CD4-positive, CD25-positive, alpha-beta regulatory T cell (primary cell): ENCODE measurements around the gene ACAP1. TPM values are rescaled to one million over a fixed set of nuclear protein-coding genes. Genes with fewer than 3 reads are reported as not detected.

Source experiments
- ATAC-seq, 2 donors: fragments of 150-1000 bp; cut with Tn5 transposase; one replicate each; pipeline ENCODE4 v1.10.0; 2021; ENCODE audit warnings: low read depth in 2 of 2, moderate number of reproducible peaks in 2 of 2, moderate library complexity in 1 of 2
- DNase-seq, 3 donors: peaks; one replicate each; pipeline versions ENCODE4 v3.0.0 to v3.0.0-alpha.2; 2012 to 2022; ENCODE audit warnings: mixed read lengths in 1 of 3
- H3K27ac ChIP-seq: one replicate; pipeline ENCODE4 v1.7.0; 2013; ENCODE audit warnings: mild to moderate bottlenecking, low read length; ENCODE audit not compliant: insufficient read depth, poor library complexity, severe bottlenecking
- H3K27me3 ChIP-seq: one replicate; pipeline ENCODE4 v1.7.0; 2013; ENCODE audit warnings: low read length; ENCODE audit not compliant: control insufficient read depth, insufficient read depth
- H3K36me3 ChIP-seq: one replicate; pipeline ENCODE4 v1.7.0; 2013; ENCODE audit warnings: mild to moderate bottlenecking, low read length, moderate library complexity; ENCODE audit not compliant: control insufficient read depth, insufficient read depth
- H3K4me1 ChIP-seq: 2 replicates; pipeline ENCODE4 v1.7.0; 2013; ENCODE audit warnings: mild to moderate bottlenecking, low read length; ENCODE audit not compliant: insufficient read depth, control insufficient read depth, poor library complexity, severe bottlenecking
- H3K4me3 ChIP-seq: one replicate; pipeline ENCODE4 v1.7.0; 2013; ENCODE audit warnings: low read depth, mild to moderate bottlenecking, low read length, moderate library complexity
- H3K9me3 ChIP-seq, 2 experiments: 1 replicate in 1 of 2; 2 replicates in 1 of 2; pipeline ENCODE4 v1.7.0; 2013; ENCODE audit warnings: low read length in 2 of 2, mild to moderate bottlenecking in 1 of 2, moderate library complexity in 1 of 2; ENCODE audit not compliant: control insufficient read depth in 2 of 2
- H3K27ac Mint-ChIP-seq, 3 donors: one replicate each; pipeline ENCODE4 v1.8.0; 2020 to 2022; ENCODE audit warnings: mild to moderate bottlenecking in 3 of 3, mixed read lengths in 3 of 3, moderate library complexity in 2 of 3
- H3K27me3 Mint-ChIP-seq: one replicate; pipeline ENCODE4 v1.8.0; 2022; ENCODE audit warnings: mild to moderate bottlenecking, mixed read lengths
- H3K36me3 Mint-ChIP-seq: one replicate; pipeline ENCODE4 v1.8.0; 2020; ENCODE audit warnings: mixed read lengths
- H3K4me1 Mint-ChIP-seq, 4 donors: one replicate each; pipeline ENCODE4 v1.8.0; 2020 to 2022; ENCODE audit warnings: mixed read lengths in 4 of 4, mild to moderate bottlenecking in 1 of 4
- H3K4me3 Mint-ChIP-seq, 4 donors: one replicate each; pipeline ENCODE4 v1.8.0; 2020 to 2022; ENCODE audit warnings: mild to moderate bottlenecking in 4 of 4, mixed read lengths in 4 of 4, moderate library complexity in 3 of 4
- H3K9me3 Mint-ChIP-seq, 7 donors: one replicate each; pipeline ENCODE4 v1.8.0; 2020 to 2022; ENCODE audit warnings: mixed read lengths in 7 of 7, mild to moderate bottlenecking in 3 of 7, moderate library complexity in 2 of 7
- polyA plus RNA-seq, 4 donors: library from polyadenylated mRNA; unstranded; fragments of 300-500 nt; fragmentation: Illumina TruSeq; gene quantifications; one replicate each; pipeline ENCODE4 v1.2.3, GENCODE V29; 2021
- total RNA-seq: library from RNA; stranded (reverse); gene quantifications from one replicate; pipeline ENCODE4 v1.2.3, GENCODE V29; 2022

The ACAP1 gene
- total and polyA plus RNA-seq, 5 donors from 2014 or later, result 194 to 723 (median 219) TPM

DNA sequence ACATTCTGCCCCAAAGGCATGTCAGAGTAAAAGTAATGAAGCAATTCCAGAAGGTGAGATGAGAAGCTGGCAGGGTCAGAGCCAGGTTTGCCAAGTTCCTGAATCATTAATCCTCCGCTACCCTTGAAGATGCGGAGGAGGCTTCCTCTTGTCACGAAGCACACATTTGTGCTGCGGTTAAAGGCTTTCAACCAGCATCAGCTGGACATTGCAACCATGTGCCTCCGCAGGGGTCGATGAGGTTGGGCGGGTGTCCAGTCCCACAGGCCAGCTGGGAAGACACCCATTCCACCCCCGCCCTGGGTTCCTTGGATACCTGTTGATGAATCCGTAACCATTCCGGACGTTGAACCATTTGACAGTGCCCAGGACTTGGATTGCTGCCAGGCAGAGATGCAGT is 43.2 kb upstream of the ACAP1 start:
- no peaks in the 10 kb centered on the region for H3K9me3 ChIP-seq
- Mint-ChIP-seq H3K9me3 (no peaks in the 10 kb centered on the region), H3K27me3 (peaks cover 46% of the 10 kb centered on the region), H3K36me3 (peaks cover 3% of the 10 kb centered on the region), H3K4me3 (peak overlapping the region; percentile 70 to 75 (median 72)), H3K27ac (peak overlapping the region in 1 of 3 donors; percentile 76), H3K4me1 (peaks cover 4 to 27% (median 9%) of the 10 kb centered on the region in 4 donors)
- no peak overlapping the region for H3K27ac ChIP-seq
- H3K36me3 ChIP-seq, result no peaks in the 10 kb centered on the region
- H3K4me3 ChIP-seq, result no peak overlapping the region
- ATAC-seq (no peak), DNase-seq (no peak)
- H3K4me1 ChIP-seq, result peaks cover 31% of the 10 kb centered on the region
- peaks cover 10% of the 10 kb centered on the region for H3K27me3 ChIP-seq

DNA sequence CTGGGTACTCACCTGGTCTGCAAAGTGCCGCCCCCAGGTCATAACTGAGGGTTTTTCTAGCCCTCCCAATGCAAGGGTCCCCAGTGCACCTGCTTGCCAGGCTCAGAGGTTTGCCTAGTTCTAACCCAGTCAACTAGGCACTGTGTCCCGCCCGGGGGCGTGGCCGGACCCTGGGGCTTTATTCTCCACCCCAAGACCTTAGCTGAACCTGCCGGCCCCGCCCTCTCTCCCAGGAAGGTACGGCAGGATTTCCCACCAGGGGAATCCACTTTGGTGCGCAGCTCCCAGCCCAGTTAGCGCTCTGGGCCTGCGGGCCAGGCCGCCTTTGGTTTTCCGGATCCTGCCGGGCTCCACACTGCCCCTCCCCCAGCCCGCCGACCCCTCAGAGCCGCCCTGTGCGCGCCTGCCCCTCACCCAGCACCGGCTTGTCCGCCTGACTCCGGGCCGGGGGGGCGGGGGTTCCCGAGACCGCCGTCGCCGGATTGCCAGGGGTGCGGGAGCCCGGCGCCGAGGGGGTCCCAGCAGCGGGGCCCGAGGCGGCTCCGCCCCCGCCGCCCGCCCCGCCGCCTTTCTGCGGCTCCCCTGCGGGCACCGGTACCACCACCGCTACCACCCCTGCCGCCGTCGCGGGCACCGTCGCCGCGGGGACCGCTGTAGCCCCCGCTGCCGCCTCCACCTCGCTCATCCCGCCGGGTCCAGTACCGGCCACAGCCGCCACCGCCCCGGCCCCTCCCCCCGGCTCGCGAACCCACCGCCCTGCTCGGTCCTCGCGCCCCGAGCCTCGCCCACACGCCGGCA is 42.3 kb upstream of the ACAP1 start:
- Histone ChIP-seq H3K9me3 (no peaks in the 10 kb centered on the region), H3K36me3 (no peaks in the 10 kb centered on the region), H3K4me1 (peaks cover 31% of the 10 kb centered on the region), H3K4me3 (no peak overlapping the region), H3K27ac (no peak overlapping the region), H3K27me3 (peaks cover 10% of the 10 kb centered on the region)
- ATAC-seq, result no peak
- Mint-ChIP-seq H3K27ac (no peak overlapping the region), H3K27me3 (peaks cover 37% of the 10 kb centered on the region), H3K4me3 (peak overlapping the region; percentile 58 to 73 (median 71)), H3K9me3 (no peaks in the 10 kb centered on the region), H3K4me1 (peaks cover 4 to 27% (median 9%) of the 10 kb centered on the region in 4 donors), H3K36me3 (peaks cover 3% of the 10 kb centered on the region)
- DNase-seq, result no peak

GRCh38 chr17:7294614-7295153 is 41.6 kb upstream of the ACAP1 start, which contains the start of gene YBX2:
Gene YBX2, minus strand, starts transcription at chr17:7294639. Its CDS starts 139 bp downstream, at chr17:7294500.
- Histone ChIP-seq H3K36me3 (no peaks in the 10 kb centered on the region), H3K4me1 (peaks cover 31% of the 10 kb centered on the region), H3K4me3 (peak within 1 kb of the TSS; percentile 26), H3K27me3 (peaks cover 10% of the 10 kb centered on the region), H3K9me3 (no peaks in the 10 kb centered on the region), H3K27ac (no peak within 1 kb of the TSS)
- H3K9me3 Mint-ChIP-seq, result peaks cover 0 to 1% (median 0%) of the 10 kb centered on the region in 7 donors
- H3K27ac Mint-ChIP-seq, result peak within 1 kb of the TSS; percentile 76 to 79 (median 76)
- peaks cover 4 to 27% (median 9%) of the 10 kb centered on the region in 4 donors for H3K4me1 Mint-ChIP-seq
- DNase-seq (peak; percentile 49 to 75 (median 69)), ATAC-seq (peak; percentile 69 to 74)
- peaks cover 37% of the 10 kb centered on the region for H3K27me3 Mint-ChIP-seq
- H3K4me3 Mint-ChIP-seq, result peak within 1 kb of the TSS; percentile 72 to 86 (median 82)
- peaks cover 3% of the 10 kb centered on the region for H3K36me3 Mint-ChIP-seq

GRCh38 chr17:7295230-7296180 is 40.8 kb upstream of the ACAP1 start:
- Histone ChIP-seq H3K36me3 (no peaks in the 10 kb centered on the region), H3K27me3 (peaks cover 10% of the 10 kb centered on the region), H3K4me3 (peak overlapping the region; percentile 26), H3K27ac (no peak overlapping the region), H3K4me1 (peaks cover 31% of the 10 kb centered on the region), H3K9me3 (no peaks in the 10 kb centered on the region)
- ATAC-seq, result no peak
- Mint-ChIP-seq H3K27me3 (peaks cover 39% of the 10 kb centered on the region), H3K4me1 (peaks cover 4 to 27% (median 9%) of the 10 kb centered on the region in 4 donors), H3K36me3 (peaks cover 3% of the 10 kb centered on the region), H3K4me3 (peak overlapping the region; percentile 62 to 86 (median 82)), H3K27ac (peak overlapping the region; percentile 45 to 79 (median 76)), H3K9me3 (peaks cover 0 to 2% (median 0%) of the 10 kb centered on the region in 7 donors)
- DNase-seq, result no peak

DNA sequence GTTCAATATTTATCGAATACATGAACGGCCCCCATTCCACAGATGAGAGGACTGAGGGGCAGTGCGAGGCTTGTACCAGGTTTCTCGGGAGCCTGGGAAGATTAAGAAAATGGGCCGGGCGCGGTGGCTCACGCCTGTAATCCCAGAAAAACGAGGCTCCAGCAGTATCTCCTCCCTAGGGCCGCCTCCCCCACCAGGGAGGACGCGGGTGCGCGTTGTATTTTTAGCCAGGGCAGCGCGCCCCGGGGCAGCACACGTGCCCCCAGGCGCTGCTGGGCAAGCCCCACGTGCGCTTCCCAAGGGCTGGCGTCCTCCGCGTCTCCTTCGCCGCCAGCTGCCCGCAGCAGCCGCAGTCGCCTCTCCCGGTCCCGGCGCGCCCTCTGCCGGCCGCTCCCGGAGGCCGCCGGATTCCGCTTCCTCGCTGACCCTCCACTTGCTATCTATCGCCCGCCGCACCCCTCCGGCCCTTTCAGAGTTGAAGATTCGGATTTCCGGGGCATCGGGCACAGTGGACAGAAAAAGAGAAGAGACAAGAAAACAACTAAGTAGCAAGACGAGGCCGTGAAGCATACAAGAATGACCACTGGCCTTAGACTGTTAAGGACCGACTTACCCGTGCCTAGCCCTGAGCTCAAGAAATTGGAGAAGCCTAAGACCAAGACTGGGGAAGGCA is 40.0 kb upstream of the ACAP1 start:
- Mint-ChIP-seq H3K4me3 (peak overlapping the region in 2 of 4 donors; percentile 28 to 48), H3K4me1 (peaks cover 4 to 27% (median 9%) of the 10 kb centered on the region in 4 donors), H3K27me3 (peaks cover 41% of the 10 kb centered on the region), H3K27ac (peak overlapping the region in 1 of 3 donors; percentile 93), H3K36me3 (peaks cover 3% of the 10 kb centered on the region), H3K9me3 (peaks cover 0 to 2% (median 0%) of the 10 kb centered on the region in 7 donors)
- Histone ChIP-seq H3K36me3 (no peaks in the 10 kb centered on the region), H3K9me3 (no peaks in the 10 kb centered on the region), H3K4me1 (peaks cover 31% of the 10 kb centered on the region), H3K4me3 (no peak overlapping the region), H3K27ac (no peak overlapping the region), H3K27me3 (peaks cover 10% of the 10 kb centered on the region)
- ATAC-seq (peak; percentile 28 to 33), DNase-seq (peak; percentile 46 to 63 (median 53))

DNA sequence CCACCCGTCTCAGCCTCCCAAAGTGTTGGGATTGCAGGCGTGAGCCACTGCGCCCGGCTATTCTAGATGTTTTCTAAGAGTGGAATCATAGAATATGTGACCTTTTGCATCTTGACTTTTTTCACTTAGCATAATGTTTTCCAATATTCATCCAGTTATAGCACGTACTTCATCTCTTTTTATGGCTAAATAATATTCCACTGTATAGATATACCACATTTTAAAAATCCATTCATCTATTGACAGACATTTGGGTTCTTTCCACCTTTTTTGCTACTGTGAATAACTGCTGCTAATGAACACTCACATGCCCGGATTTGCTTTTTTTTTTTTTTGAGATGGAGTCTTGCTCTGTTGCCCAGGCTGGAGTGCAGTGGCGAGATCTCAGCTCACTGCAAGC is 32.1 kb upstream of the ACAP1 start:
- Mint-ChIP-seq H3K27me3 (peaks cover 17% of the 10 kb centered on the region), H3K4me3 (no peak overlapping the region), H3K4me1 (peaks cover 0 to 15% (median 7%) of the 10 kb centered on the region in 4 donors), H3K36me3 (peaks cover 2% of the 10 kb centered on the region), H3K27ac (no peak overlapping the region), H3K9me3 (peaks cover 0 to 2% (median 0%) of the 10 kb centered on the region in 7 donors)
- Histone ChIP-seq H3K9me3 (no peaks in the 10 kb centered on the region), H3K36me3 (no peaks in the 10 kb centered on the region), H3K4me3 (no peak overlapping the region), H3K4me1 (peaks cover 21% of the 10 kb centered on the region), H3K27me3 (peaks cover 2% of the 10 kb centered on the region), H3K27ac (no peak overlapping the region)
- DNase-seq, result no peak
- no peak for ATAC-seq
